ENCODE results near the gene SPON1.
"Not testable (repeated sequence)": the region's sequence is repeated elsewhere in the genome, so short reads cannot be mapped to it uniquely, and the experiment has no call there.

Gene SPON1

DNA sequence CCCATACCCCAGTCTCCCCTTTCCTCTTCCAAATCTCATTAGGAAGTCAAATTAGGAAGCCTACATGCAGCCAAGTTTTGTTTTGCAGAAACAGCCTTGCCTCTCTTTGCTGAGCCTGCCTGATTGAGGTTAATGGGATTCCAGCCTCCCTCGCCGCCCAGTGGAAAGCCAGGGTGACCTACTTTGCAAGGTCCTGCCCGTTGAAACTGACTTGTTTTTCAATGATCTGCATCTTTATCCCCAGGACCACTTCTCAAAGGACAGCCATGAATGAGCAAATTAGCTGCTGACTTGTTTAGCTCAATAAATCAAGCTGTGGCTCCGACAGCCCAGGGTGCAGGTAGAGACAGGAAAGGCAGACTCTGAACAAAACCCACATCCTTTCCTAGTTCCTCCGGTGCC lies 286.1 kb downstream of the SPON1 start:
- no peak overlapping the region for H3K4me3 ChIP-seq (ENCODE audit: low read depth, low read length)
- TF ChIP-seq, protein P1, sequence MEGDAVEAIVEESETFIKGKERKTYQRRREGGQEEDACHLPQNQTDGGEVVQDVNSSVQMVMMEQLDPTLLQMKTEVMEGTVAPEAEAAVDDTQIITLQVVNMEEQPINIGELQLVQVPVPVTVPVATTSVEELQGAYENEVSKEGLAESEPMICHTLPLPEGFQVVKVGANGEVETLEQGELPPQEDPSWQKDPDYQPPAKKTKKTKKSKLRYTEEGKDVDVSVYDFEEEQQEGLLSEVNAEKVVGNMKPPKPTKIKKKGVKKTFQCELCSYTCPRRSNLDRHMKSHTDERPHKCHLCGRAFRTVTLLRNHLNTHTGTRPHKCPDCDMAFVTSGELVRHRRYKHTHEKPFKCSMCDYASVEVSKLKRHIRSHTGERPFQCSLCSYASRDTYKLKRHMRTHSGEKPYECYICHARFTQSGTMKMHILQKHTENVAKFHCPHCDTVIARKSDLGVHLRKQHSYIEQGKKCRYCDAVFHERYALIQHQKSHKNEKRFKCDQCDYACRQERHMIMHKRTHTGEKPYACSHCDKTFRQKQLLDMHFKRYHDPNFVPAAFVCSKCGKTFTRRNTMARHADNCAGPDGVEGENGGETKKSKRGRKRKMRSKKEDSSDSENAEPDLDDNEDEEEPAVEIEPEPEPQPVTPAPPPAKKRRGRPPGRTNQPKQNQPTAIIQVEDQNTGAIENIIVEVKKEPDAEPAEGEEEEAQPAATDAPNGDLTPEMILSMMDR (IDR thresholded peaks at IDR 0.05; ENCODE audit: borderline replicate concordance, insufficient read depth, low read depth, low read length) = no peak

DNA sequence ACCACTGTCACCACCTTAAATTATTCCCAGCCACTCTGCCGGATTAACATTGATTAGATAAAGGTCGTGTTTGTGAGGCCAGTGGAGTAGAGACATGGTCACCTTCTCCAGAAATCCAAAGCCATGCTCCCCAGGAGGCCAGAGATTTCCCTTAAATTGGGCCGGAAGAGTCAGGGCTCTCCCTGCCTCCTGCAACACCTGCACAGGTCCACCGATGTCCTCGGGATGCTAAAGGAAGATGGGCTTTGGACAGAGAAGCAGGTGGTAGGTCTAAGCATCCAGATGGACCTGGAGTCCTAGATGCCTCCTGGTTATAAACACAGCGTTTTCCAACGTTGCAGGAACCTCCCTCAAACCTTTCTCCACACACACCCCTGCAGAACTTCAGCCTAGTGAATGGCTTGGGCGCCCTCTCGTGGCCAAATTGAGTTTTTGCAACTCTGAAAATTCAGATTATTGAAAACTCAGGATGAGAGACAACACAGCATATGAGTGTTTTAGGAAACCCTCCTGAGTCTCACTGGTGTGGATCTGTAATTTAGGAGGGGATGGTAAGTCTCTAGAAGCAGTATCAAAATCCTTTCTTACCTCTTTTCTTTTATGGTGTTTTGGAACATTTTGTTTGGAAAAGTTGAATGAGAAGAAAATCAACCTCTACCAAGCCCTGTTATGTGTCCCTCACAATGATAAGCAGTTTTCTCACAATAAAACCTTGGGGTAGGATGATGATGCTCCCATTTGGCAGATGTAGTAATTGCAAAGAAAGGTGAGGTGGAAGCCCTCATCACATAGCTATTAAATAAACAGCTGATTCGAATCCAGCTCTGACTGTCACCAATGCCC lies 286.8 kb downstream of the SPON1 start:
- TF ChIP-seq, protein P1 (IDR thresholded peaks at IDR 0.05; ENCODE audit: borderline replicate concordance, insufficient read depth, low read depth, low read length) = peak; percentile 68; the same call in 1 of the 2 replicates
- H3K4me3 ChIP-seq (ENCODE audit: low read depth, low read length) = no peak overlapping the region

DNA sequence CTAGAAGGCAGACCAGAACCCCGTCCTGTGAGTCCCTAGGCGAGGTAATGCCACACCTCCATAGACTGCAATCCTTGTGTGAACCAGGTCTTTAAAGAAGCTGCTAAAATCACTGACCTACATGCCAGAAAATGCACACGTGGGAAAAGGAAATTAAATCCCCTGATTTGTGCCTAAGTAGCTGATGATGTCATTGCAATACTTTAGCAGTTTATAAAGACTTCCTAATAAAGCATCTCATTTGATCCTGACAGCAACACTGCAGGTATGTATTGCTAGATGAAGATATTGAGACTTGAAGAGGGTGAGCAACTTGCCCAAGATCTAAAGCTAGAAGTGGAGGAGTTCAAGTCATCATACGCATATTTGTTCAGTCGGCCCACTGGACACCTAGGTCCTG lies 289.2 kb downstream of the SPON1 start:
- TF ChIP-seq, protein P1 (IDR thresholded peaks at IDR 0.05; ENCODE audit: borderline replicate concordance, insufficient read depth, low read depth, low read length) = no peak
- no peak overlapping the region for H3K4me3 ChIP-seq (ENCODE audit: low read depth, low read length)

DNA sequence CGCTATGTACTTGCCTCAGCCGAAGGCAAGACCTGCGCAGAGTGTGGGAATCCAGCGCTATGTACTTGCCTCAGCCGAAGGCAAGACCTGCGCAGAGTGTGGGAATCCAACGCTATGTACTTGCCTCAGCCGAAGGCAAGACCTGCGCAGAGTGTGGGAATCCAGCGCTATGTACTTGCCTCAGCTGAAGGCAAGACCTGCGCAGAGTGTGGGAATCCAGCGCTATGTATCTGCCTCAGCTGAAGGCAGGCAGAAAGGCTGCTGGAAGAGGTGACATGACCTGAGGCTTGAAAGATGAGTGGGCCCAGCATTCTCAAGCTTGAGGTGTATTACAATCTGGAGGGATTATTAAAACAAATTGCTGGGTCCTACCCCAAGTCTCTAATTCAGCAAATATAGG lies 290.0 kb downstream of the SPON1 start:
- H3K4me3 ChIP-seq (ENCODE audit: low read depth, low read length) = not testable (repeated sequence)

DNA sequence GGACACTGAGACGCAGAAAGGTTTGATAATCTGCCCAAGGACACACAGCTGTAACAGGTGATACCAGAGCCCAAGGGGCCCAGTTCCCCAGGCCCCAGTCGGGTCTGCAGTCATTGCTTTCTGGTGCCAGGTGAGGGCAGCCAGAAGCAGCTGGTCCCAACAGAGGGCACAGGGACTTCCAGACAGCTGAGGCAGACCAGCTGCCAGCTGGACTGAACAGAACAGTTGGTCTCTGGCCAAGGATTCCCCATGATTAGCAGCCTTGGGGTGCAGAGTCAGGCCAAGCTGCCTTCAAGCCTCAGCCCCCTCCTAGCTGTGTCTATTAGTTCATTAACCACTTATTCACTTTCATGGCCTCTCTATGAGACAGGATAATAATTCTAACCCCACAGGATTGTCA lies 290.9 kb downstream of the SPON1 start:
- TF ChIP-seq, protein P1 (IDR thresholded peaks at IDR 0.05; ENCODE audit: borderline replicate concordance, insufficient read depth, low read depth, low read length) = 0 out of 2 replicates have a peak, but pooled peaks have one; percentile 2
- no peak overlapping the region for H3K4me3 ChIP-seq (ENCODE audit: low read depth, low read length)

DNA sequence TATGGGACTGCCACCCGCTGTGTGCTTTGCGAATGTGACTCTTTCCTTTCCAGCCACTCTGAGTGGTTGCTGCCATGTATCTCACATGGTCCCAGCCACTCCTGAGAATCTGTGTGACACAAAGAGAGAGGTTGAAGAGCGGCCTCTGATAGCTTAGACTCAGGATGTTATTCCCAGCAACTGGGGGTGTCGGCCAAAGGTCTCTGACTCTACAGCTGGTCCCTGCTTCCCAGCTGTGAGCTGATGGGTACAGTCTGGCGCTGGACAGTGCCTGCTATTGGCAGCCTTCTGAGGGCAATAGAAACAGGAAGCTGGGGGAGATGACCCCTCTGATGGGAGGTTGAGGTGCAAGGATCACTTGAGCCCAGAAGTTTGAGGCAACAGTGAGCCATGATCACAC lies 291.3 kb downstream of the SPON1 start:
- TF ChIP-seq, protein P1 (IDR thresholded peaks at IDR 0.05; ENCODE audit: borderline replicate concordance, insufficient read depth, low read depth, low read length) = no peak
- H3K4me3 ChIP-seq (ENCODE audit: low read depth, low read length) = no peak overlapping the region

DNA sequence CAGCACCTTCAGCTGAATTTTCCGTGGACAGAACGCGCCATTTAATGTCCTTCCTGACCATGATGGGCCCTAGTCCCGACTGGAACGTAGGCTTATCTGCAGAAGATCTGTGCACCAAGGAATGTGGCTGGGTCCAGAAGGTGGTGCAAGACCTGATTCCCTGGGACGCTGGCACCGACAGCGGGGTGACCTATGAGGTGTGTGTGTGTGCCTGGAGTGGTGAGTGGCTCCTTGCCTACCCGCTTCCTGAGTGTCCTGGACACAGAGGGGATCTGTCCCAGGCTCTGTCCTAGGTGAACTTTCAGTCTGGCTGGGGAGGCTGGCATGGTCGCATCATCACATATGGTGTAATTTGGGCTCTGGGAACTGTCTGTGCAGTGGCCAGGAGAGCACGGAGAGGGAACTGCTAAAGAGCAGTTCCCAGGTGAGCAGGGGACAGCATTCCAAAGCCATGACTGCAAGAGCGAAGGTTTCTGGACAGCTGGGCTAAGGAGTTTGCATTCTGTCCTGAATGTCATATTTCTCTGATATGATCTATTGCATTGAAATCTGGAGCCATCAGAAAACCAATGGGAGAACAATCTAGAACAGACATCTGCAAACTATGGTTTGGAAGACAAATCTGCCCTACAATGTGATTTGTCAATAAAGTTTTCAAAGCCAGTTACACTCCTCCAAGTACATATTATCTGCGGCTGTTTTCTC lies 292.2 kb downstream of the SPON1 start:
- TF ChIP-seq, protein P1 (IDR thresholded peaks at IDR 0.05; ENCODE audit: borderline replicate concordance, insufficient read depth, low read depth, low read length) = no peak
- H3K4me3 ChIP-seq (ENCODE audit: low read depth, low read length) = no peak overlapping the region

Data from GM12875 (cell line).